Activated CD8-positive, alpha-beta T cell treated with anti-CD3 and anti-CD28 coated beads for 36 hours (primary cell): ENCODE data around the gene NBEA. TPM values are rescaled to one million over a fixed set of nuclear protein-coding genes. Genes with fewer than 3 reads are reported as not detected.

Experiments
- ATAC-seq: fragments of 200-7000 bp; cut with Tn5 transposase; one replicate; pipeline ENCODE4 v1.10.0; 2021; ENCODE audit warnings: mild to moderate bottlenecking, moderate library complexity
- CTCF ChIA-PET: fragments of 350-600 bp; sonication (Branson Sonifier 250); formaldehyde crosslinking; loops from one replicate; lab custom pipeline; 2021; ENCODE audit warnings: antibody characterized with exemption; lab: Charles Lee
- POLR2A ChIA-PET: fragments of 350-600 bp; sonication (Branson Sonifier 250); formaldehyde crosslinking; loops from one replicate; lab custom pipeline; 2021; ENCODE audit warnings: antibody characterized with exemption; lab: Charles Lee
- DNase-seq: peaks from one replicate; pipeline ENCODE4 v3.0.0-alpha.2; 2020
- H3K27ac Mint-ChIP-seq: one replicate; pipeline ENCODE4 v1.8.0; 2021; ENCODE audit warnings: mild to moderate bottlenecking, mixed read lengths
- H3K27me3 Mint-ChIP-seq: one replicate; pipeline ENCODE4 v1.8.0; 2021; ENCODE audit warnings: mixed read lengths
- H3K36me3 Mint-ChIP-seq: one replicate; pipeline ENCODE4 v1.8.0; 2021; ENCODE audit warnings: low read depth, mixed read lengths
- H3K4me1 Mint-ChIP-seq: one replicate; pipeline ENCODE4 v1.8.0; 2021; ENCODE audit warnings: low read depth, mixed read lengths
- H3K4me3 Mint-ChIP-seq: one replicate; pipeline ENCODE4 v1.8.0; 2021; ENCODE audit warnings: mild to moderate bottlenecking, moderate library complexity, mixed read lengths
- H3K9me3 Mint-ChIP-seq: one replicate; pipeline ENCODE4 v1.8.0; 2021; ENCODE audit warnings: mixed read lengths
- CTCF ChIP-seq: fragments of 200-600 bp; IDR thresholded peaks from one replicate; pipeline ENCODE4 v1.8.0; 2022; ENCODE audit warnings: antibody characterized with exemption, mild to moderate bottlenecking
- intact Hi-C: fragments of 100-400 bp; cut with micrococcal nuclease; formaldehyde crosslinking; loops from one replicate; pipeline ENCODE4 v1.10.0; 2022
- total RNA-seq, 2 experiments: library from RNA; stranded (reverse); gene quantifications; one replicate each; pipeline ENCODE4 v1.2.3, GENCODE V29; 2021

The NBEA gene
- total RNA-seq, 2 experiments from 2014 or later = 0.38 to 0.60 TPM

- Mint-ChIP-seq H3K9me3 (no peaks in the 10 kb centered on the region), H3K4me3 (no peak overlapping the region), H3K4me1 (no peaks in the 10 kb centered on the region), H3K27ac (no peak overlapping the region), H3K36me3 (no peaks in the 10 kb centered on the region), H3K27me3 (no peaks in the 10 kb centered on the region)
- POLR2A ChIA-PET = no interaction called here
- CTCF ChIA-PET = no interaction called here
- no peak for TF ChIP-seq CTCF
- ATAC-seq (no peak), DNase-seq (no peak)
- intact Hi-C loops = no loop called here
These were observed 469.1 kb downstream of the NBEA start for GRCh38 chr13:35411059-35411744.

- CTCF ChIA-PET = no interaction called here
- no peak for ATAC-seq
- intact Hi-C loops = no loop called here
These were observed 506.4 kb downstream of the NBEA start for GRCh38 chr13:35448465-35448864.

GRCh38 chr13:35449821-35450220 lies 507.8 kb downstream of the NBEA start:
- no peaks in the 10 kb centered on the region for H3K9me3 Mint-ChIP-seq
- ATAC-seq (no peak), DNase-seq (no peak)
- no peaks in the 10 kb centered on the region for H3K4me1 Mint-ChIP-seq
- ChIA-PET CTCF (no interaction called here), POLR2A (no interaction called here)
- intact Hi-C loops = no loop called here
- H3K4me3 Mint-ChIP-seq = no peak overlapping the region
- no peaks in the 10 kb centered on the region for H3K27me3 Mint-ChIP-seq
- no peak overlapping the region for H3K27ac Mint-ChIP-seq
- no peak for TF ChIP-seq CTCF
- H3K36me3 Mint-ChIP-seq = peaks cover 2% of the 10 kb centered on the region

More at GRCh38 chr13:35448465-35448864, 506.4 kb downstream of the NBEA start:
- TF ChIP-seq CTCF = no peak
- no peaks in the 10 kb centered on the region for H3K27me3 Mint-ChIP-seq
- no peaks in the 10 kb centered on the region for H3K9me3 Mint-ChIP-seq
- POLR2A ChIA-PET = no interaction called here
- H3K4me3 Mint-ChIP-seq = no peak overlapping the region
- DNase-seq = no peak
- H3K27ac Mint-ChIP-seq = no peak overlapping the region
- H3K4me1 Mint-ChIP-seq = no peaks in the 10 kb centered on the region
- H3K36me3 Mint-ChIP-seq = peaks cover 2% of the 10 kb centered on the region

GRCh38 chr13:35455022-35455421 lies 513.0 kb downstream of the NBEA start:
- intact Hi-C loops = no loop called here
- Mint-ChIP-seq H3K4me1 (no peaks in the 10 kb centered on the region), H3K4me3 (no peak overlapping the region), H3K27ac (no peak overlapping the region), H3K9me3 (no peaks in the 10 kb centered on the region), H3K36me3 (peaks cover 4% of the 10 kb centered on the region), H3K27me3 (no peaks in the 10 kb centered on the region)
- DNase-seq = no peak
- CTCF ChIA-PET = no interaction called here
- no peak for TF ChIP-seq CTCF
- POLR2A ChIA-PET = no interaction called here
- no peak for ATAC-seq

GRCh38 chr13:35457258-35457657 lies 515.2 kb downstream of the NBEA start:
- intact Hi-C loops = no loop called here
- POLR2A ChIA-PET = no interaction called here
- Mint-ChIP-seq H3K4me3 (no peak overlapping the region), H3K4me1 (no peaks in the 10 kb centered on the region), H3K9me3 (no peaks in the 10 kb centered on the region), H3K36me3 (peaks cover 4% of the 10 kb centered on the region), H3K27ac (no peak overlapping the region), H3K27me3 (no peaks in the 10 kb centered on the region)
- CTCF ChIA-PET = no interaction called here
- TF ChIP-seq CTCF = no peak
- DNase-seq = no peak
- ATAC-seq = no peak
